Liver (tissue), 9 donors: ENCODE results near the gene ADAMTS4. TPM values are rescaled to one million over a fixed set of nuclear protein-coding genes. Genes with fewer than 3 reads are reported as not detected.

Experiments used
- DNase-seq: peaks from one replicate; pipeline ENCODE4 v3.0.0-alpha.2; 2017; ENCODE audit warnings: low spot score
- H3K27ac ChIP-seq, 2 donors: one replicate each; pipeline ENCODE4 v1.7.0; 2013; ENCODE audit warnings: inconsistent platforms in 2 of 2, low read length in 2 of 2, control low read depth in 1 of 2, low read depth in 1 of 2, mild to moderate bottlenecking in 1 of 2
- H3K27me3 ChIP-seq, 4 donors: one replicate each; pipeline versions ENCODE4 v1.6.1 to v1.7.0; 2013; ENCODE audit warnings: low read length in 3 of 4, inconsistent platforms in 1 of 4, mild to moderate bottlenecking in 1 of 4, moderate library complexity in 1 of 4; ENCODE audit not compliant: control insufficient read depth in 4 of 4, insufficient read depth in 4 of 4
- H3K36me3 ChIP-seq, 4 donors: one replicate each; pipeline versions ENCODE4 v1.6.1 to v1.7.0; 2013; ENCODE audit warnings: low read length in 3 of 4, mild to moderate bottlenecking in 3 of 4, low read depth in 1 of 4, moderate library complexity in 1 of 4; ENCODE audit not compliant: control insufficient read depth in 4 of 4, insufficient read depth in 3 of 4
- H3K4me1 ChIP-seq, 4 donors: one replicate each; pipeline versions ENCODE4 v1.6.1 to v1.7.0; 2013; ENCODE audit warnings: low read length in 3 of 4, mild to moderate bottlenecking in 3 of 4, moderate library complexity in 1 of 4; ENCODE audit not compliant: control insufficient read depth in 4 of 4, insufficient read depth in 4 of 4
- H3K4me3 ChIP-seq, 3 donors: one replicate each; pipeline versions ENCODE4 v1.6.1 to v1.7.0; 2013; ENCODE audit warnings: low read length in 3 of 3, control low read depth in 1 of 3, low read depth in 1 of 3, mild to moderate bottlenecking in 1 of 3
- H3K9ac ChIP-seq, 2 donors: one replicate each; pipeline ENCODE4 v1.7.0; 2013; ENCODE audit warnings: low read length in 2 of 2, mild to moderate bottlenecking in 2 of 2, moderate library complexity in 2 of 2, control low read depth in 1 of 2, low read depth in 1 of 2
- H3K9me3 ChIP-seq, 4 donors: one replicate each; pipeline versions ENCODE4 v1.6.1 to v1.7.0; 2013; ENCODE audit warnings: low read length in 3 of 4; ENCODE audit not compliant: control insufficient read depth in 4 of 4
- EGR1 ChIP-seq, 2 donors: IDR thresholded peaks; 2 replicates each; pipeline ENCODE4 v1.6.1; 2016 to 2018; ENCODE audit warnings: antibody characterized with exemption in 2 of 2, low read depth in 2 of 2
- FOXA1 ChIP-seq: IDR thresholded peaks from 2 replicates; pipeline ENCODE4 v1.6.1; 2016; ENCODE audit warnings: antibody characterized with exemption
- FOXA2 ChIP-seq: IDR thresholded peaks from 2 replicates; pipeline ENCODE4 v1.6.1; 2016; ENCODE audit warnings: antibody characterized with exemption
- GABPA ChIP-seq, 2 donors: IDR thresholded peaks in 1 of 2; conservative IDR thresholded peaks in 1 of 2; 2 replicates each; pipeline ENCODE4 v1.6.1; 2016; ENCODE audit warnings: antibody characterized with exemption in 2 of 2, mild to moderate bottlenecking in 1 of 2, moderate library complexity in 1 of 2
- HNF4A ChIP-seq, 2 donors: conservative IDR thresholded peaks; 2 replicates each; pipeline ENCODE4 v1.6.1; 2016; ENCODE audit warnings: antibody characterized with exemption in 2 of 2, mild to moderate bottlenecking in 2 of 2
- HNF4G ChIP-seq: IDR thresholded peaks from 2 replicates; pipeline ENCODE4 v1.6.1; 2016; ENCODE audit warnings: antibody characterized with exemption
- JUND ChIP-seq, 2 donors: IDR thresholded peaks; 2 replicates each; pipeline ENCODE4 v1.6.1; 2016; ENCODE audit warnings: antibody characterized with exemption in 2 of 2
- MAX ChIP-seq: IDR thresholded peaks from 2 replicates; pipeline ENCODE4 v1.6.1; 2016; ENCODE audit warnings: antibody characterized with exemption
- NR2F2 ChIP-seq: IDR thresholded peaks from 2 replicates; pipeline ENCODE4 v1.6.1; 2016; ENCODE audit warnings: antibody characterized with exemption
- RAD21 ChIP-seq, 2 donors: IDR thresholded peaks; 2 replicates each; pipeline ENCODE4 v1.6.1; 2016; ENCODE audit warnings: antibody characterized with exemption in 2 of 2, mild to moderate bottlenecking in 2 of 2
- RXRA ChIP-seq, 2 donors: IDR thresholded peaks; 2 replicates each; pipeline ENCODE4 v1.6.1; 2017 to 2018; ENCODE audit warnings: antibody characterized with exemption in 2 of 2, mild to moderate bottlenecking in 1 of 2
- YY1 ChIP-seq: IDR thresholded peaks from 2 replicates; pipeline ENCODE4 v1.6.1; 2016; ENCODE audit warnings: antibody characterized with exemption, mild to moderate bottlenecking
- WGBS: extraction: QIAGEN DNeasy Blood & Tissue Kit; methylation state at CpG from one replicate; pipeline ENCODE4 v1.1.7; 2013; 5-methylcytosine and 5-hydroxymethylcytosine counted together
- polyA plus RNA-seq, 2 donors: library from polyadenylated mRNA; stranded (reverse) in 1 of 2; unstranded in 1 of 2; fragments of 200-250 nt in 1 of 2; fragments of >200 nt in 1 of 2; fragmentation: Nextera tagmentation in 1 of 2; extraction: Ambion mirVana in 1 of 2; gene quantifications; one replicate each; pipeline versions ENCODE4 v1.2.1 to v1.2.3, GENCODE V29; 2013 to 2015
- total RNA-seq, 2 donors: library from RNA; depleted of rRNA; stranded (reverse); fragments of >200 nt; gene quantifications; one replicate each; pipeline ENCODE4 v1.2.3, GENCODE V29; 2014
- TF ChIP-seq, protein P1 (sequence below): fragments of 150-350 bp; IDR thresholded peaks from 2 replicates; pipeline ENCODE4 v1.5.1; 2017; ENCODE audit warnings: improper control_type of control experiment, low read depth, low read length; ENCODE audit not compliant: missing input control
- TF ChIP-seq, protein P2 (sequence below): IDR thresholded peaks from 2 replicates; pipeline ENCODE4 v1.6.1; 2016; ENCODE audit warnings: antibody characterized with exemption
- TF ChIP-seq, protein P3 (sequence below): IDR thresholded peaks from 2 replicates; pipeline ENCODE4 v1.6.1; 2016; ENCODE audit warnings: antibody characterized with exemption
- donor health status: healthy.
- donor health status: healthy.
- donor health status: healthy.
- donor health status: healthy.
- donor health status: healthy.

The ADAMTS4 gene
- total and polyA plus RNA-seq, 4 donors = 0.21 to 2.2 (median 0.38) TPM

DNA sequence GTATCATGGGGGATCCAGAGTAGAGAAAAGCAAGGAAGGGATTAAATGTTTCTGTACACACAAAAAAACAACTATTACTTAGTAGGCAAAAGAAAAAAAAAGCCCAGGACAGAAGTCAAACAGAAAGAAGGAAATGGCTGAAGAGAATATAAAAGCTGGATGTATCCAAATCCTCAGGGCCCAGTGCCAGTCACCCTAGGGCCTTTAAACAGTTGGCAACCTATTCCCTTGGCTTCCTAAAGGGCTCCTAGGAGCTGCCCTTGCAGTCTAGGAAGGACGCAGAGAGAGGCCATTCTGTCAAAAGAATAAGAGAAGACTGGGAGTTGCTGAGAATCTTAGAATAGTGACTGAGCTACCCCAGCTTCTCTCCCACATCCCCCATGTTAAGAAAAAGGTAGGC, 26.5 kb downstream of the ADAMTS4 start:
- peaks cover 2 to 46% (median 31%) of the 10 kb centered on the region in 4 donors for H3K36me3 ChIP-seq
- peaks cover 0 to 24% (median 19%) of the 10 kb centered on the region in 4 donors for H3K4me1 ChIP-seq
- TF ChIP-seq, protein P1, sequence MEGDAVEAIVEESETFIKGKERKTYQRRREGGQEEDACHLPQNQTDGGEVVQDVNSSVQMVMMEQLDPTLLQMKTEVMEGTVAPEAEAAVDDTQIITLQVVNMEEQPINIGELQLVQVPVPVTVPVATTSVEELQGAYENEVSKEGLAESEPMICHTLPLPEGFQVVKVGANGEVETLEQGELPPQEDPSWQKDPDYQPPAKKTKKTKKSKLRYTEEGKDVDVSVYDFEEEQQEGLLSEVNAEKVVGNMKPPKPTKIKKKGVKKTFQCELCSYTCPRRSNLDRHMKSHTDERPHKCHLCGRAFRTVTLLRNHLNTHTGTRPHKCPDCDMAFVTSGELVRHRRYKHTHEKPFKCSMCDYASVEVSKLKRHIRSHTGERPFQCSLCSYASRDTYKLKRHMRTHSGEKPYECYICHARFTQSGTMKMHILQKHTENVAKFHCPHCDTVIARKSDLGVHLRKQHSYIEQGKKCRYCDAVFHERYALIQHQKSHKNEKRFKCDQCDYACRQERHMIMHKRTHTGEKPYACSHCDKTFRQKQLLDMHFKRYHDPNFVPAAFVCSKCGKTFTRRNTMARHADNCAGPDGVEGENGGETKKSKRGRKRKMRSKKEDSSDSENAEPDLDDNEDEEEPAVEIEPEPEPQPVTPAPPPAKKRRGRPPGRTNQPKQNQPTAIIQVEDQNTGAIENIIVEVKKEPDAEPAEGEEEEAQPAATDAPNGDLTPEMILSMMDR = no peak
- no peak for TF ChIP-seq NR2F2
- no peak for TF ChIP-seq HNF4A (conservative IDR thresholded peaks at IDR 0.05)
- no peak for TF ChIP-seq RAD21 (IDR thresholded peaks at IDR 0.05)
- TF ChIP-seq YY1 = no peak
- TF ChIP-seq FOXA2 = no peak
- TF ChIP-seq EGR1 (IDR thresholded peaks at IDR 0.05; ENCODE audit: low read depth in 2 of 2) = no peak
- no peak for TF ChIP-seq HNF4G
- no peak for TF ChIP-seq GABPA (IDR thresholded peaks at IDR 0.05 in 1 of 2, conservative IDR thresholded peaks at IDR 0.05 in 1 of 2)
- no peak for TF ChIP-seq RXRA (IDR thresholded peaks at IDR 0.05)
- TF ChIP-seq, protein P2, sequence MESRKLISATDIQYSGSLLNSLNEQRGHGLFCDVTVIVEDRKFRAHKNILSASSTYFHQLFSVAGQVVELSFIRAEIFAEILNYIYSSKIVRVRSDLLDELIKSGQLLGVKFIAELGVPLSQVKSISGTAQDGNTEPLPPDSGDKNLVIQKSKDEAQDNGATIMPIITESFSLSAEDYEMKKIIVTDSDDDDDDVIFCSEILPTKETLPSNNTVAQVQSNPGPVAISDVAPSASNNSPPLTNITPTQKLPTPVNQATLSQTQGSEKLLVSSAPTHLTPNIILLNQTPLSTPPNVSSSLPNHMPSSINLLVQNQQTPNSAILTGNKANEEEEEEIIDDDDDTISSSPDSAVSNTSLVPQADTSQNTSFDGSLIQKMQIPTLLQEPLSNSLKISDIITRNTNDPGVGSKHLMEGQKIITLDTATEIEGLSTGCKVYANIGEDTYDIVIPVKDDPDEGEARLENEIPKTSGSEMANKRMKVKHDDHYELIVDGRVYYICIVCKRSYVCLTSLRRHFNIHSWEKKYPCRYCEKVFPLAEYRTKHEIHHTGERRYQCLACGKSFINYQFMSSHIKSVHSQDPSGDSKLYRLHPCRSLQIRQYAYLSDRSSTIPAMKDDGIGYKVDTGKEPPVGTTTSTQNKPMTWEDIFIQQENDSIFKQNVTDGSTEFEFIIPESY = no peak
- no peak for TF ChIP-seq MAX
- no peak for TF ChIP-seq FOXA1
- H3K9ac ChIP-seq = no peak overlapping the region
- H3K9me3 ChIP-seq = no peaks in the 10 kb centered on the region
- no peaks in the 10 kb centered on the region for H3K27me3 ChIP-seq
- DNase-seq = no peak
- WGBS = 80% methylated on average over 1 of the region's 1 CpG
- H3K27ac ChIP-seq = no peak overlapping the region
- no peak overlapping the region for H3K4me3 ChIP-seq

DNA sequence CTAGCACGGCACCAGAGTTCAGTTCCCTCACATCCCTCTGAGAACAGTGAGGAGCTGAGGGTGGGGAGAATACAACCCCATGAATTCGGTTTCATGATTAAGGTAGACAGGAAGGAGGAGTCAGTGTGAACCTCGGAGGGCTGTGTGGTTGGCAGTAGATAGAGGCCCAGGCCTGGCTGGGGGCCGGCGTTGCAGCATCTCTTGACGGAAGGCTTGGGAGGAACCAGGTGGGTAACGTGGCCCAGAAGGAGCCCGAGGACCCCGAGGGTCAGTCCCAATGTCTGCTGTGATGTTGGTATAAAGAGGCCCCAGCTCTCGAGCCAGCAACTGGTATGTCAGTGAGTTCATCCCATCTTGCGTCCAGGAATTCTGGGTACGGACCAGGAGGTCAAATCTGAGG, 27.2 kb downstream of the ADAMTS4 start:
- H3K36me3 ChIP-seq = peaks cover 2 to 46% (median 31%) of the 10 kb centered on the region in 4 donors

More for the DNA sequence above, 27.2 kb downstream of the ADAMTS4 start:
- Histone ChIP-seq H3K27me3 (no peaks in the 10 kb centered on the region), H3K27ac (no peak overlapping the region), H3K4me1 (peaks cover 4 to 28% (median 24%) of the 10 kb centered on the region in 4 donors), H3K9ac (no peak overlapping the region), H3K4me3 (no peak overlapping the region), H3K9me3 (no peaks in the 10 kb centered on the region)
- TF ChIP-seq JUND (IDR thresholded peaks at IDR 0.05) (no peak), GABPA (IDR thresholded peaks at IDR 0.05 in 1 of 2, conservative IDR thresholded peaks at IDR 0.05 in 1 of 2) (no peak), RXRA (IDR thresholded peaks at IDR 0.05) (no peak), HNF4A (conservative IDR thresholded peaks at IDR 0.05) (no peak), FOXA2 (no peak), HNF4G (no peak), MAX (no peak), YY1 (no peak), NR2F2 (no peak)
- TF ChIP-seq, protein P3, sequence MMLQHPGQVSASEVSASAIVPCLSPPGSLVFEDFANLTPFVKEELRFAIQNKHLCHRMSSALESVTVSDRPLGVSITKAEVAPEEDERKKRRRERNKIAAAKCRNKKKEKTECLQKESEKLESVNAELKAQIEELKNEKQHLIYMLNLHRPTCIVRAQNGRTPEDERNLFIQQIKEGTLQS = no peak
- TF ChIP-seq, protein P2 = no peak
- TF ChIP-seq, protein P1 = no peak
- no peak for DNase-seq
- WGBS = 88% methylated on average over 12 of the region's 12 CpGs
